IMR-90 (cell line): ENCODE results near the gene NPRL2. TPM values are rescaled to one million over a fixed set of nuclear protein-coding genes. Genes with fewer than 3 reads are reported as not detected.

Experiments
- ATAC-seq: fragments of 200-7000 bp; cut with Tn5 transposase; 2 replicates; pipeline ENCODE4 v1.9.1; 2020; ENCODE audit warnings: low read depth, mild to moderate bottlenecking, moderate library complexity
- BruUV-seq: library from RNA; stranded (reverse); fragments of 400-500 nt; replicated peaks from 2 replicates; lab custom pipeline; 2021; lab: Mats Ljungman, UMichigan
- CTCF ChIA-PET: fragments of 300-600 bp; formaldehyde crosslinking; extraction: SDS; loops from one replicate; lab custom pipeline; 2021; ENCODE audit warnings: antibody characterized with exemption; lab: Yijun Ruan, JAX
- POLR2A ChIA-PET: fragments of 300-600 bp; sonication (Branson Sonifier 250); formaldehyde crosslinking; loops from one replicate; lab custom pipeline; 2022; ENCODE audit warnings: antibody characterized with exemption; ENCODE audit not compliant: unreplicated experiment; lab: Charles Lee
- DNase-seq: peaks from one replicate; pipeline ENCODE4 v3.0.0; 2013
- H2AFZ ChIP-seq: replicated peaks from 2 replicates; pipeline ENCODE3; 2013; ENCODE audit warnings: low read length, mild to moderate bottlenecking; ENCODE audit not compliant: poor library complexity
- H2AK5ac ChIP-seq: 2 replicates; pipeline ENCODE4 v1.6.1; 2013; ENCODE audit warnings: low read depth, low read length, inconsistent platforms
- H2AK9ac ChIP-seq: replicated peaks from 2 replicates; pipeline ENCODE3; 2013; ENCODE audit warnings: mild to moderate bottlenecking, low read depth, low read length, moderate library complexity; ENCODE audit not compliant: poor library complexity
- H2BK120ac ChIP-seq: 2 replicates; pipeline ENCODE4 v1.6.1; 2013; ENCODE audit warnings: low read depth, low read length, inconsistent platforms
- H2BK15ac ChIP-seq: 3 replicates; pipeline ENCODE4 v1.6.1; 2013; ENCODE audit warnings: low read depth, low read length, inconsistent platforms
- H2BK20ac ChIP-seq: 2 replicates; pipeline ENCODE4 v1.6.1; 2013; ENCODE audit warnings: low read depth, mild to moderate bottlenecking, inconsistent platforms, low read length, moderate library complexity
- H2BK5ac ChIP-seq: 2 replicates; pipeline ENCODE4 v1.6.1; 2013; ENCODE audit warnings: mild to moderate bottlenecking, low read depth, low read length, inconsistent platforms; ENCODE audit not compliant: poor library complexity, severe bottlenecking
- H3K14ac ChIP-seq: replicated peaks from 2 replicates; pipeline ENCODE4 v1.6.1; 2013; ENCODE audit warnings: low read depth, low read length, inconsistent platforms
- H3K18ac ChIP-seq: 2 replicates; pipeline ENCODE4 v1.6.1; 2013; ENCODE audit warnings: low read depth, low read length, control low read depth
- H3K23ac ChIP-seq: 2 replicates; pipeline ENCODE4 v1.6.1; 2013; ENCODE audit warnings: low read depth, low read length, inconsistent platforms
- H3K27ac ChIP-seq: 2 replicates; pipeline ENCODE4 v1.5.1; 2013; ENCODE audit warnings: mild to moderate bottlenecking, control low read depth, low read length; ENCODE audit not compliant: insufficient read depth
- H3K27me3 ChIP-seq: 2 replicates; pipeline ENCODE4 v1.6.1; 2013; ENCODE audit warnings: low read length; ENCODE audit not compliant: control insufficient read depth, insufficient read depth
- H3K36me3 ChIP-seq: 2 replicates; pipeline ENCODE4 v1.6.1; 2013; ENCODE audit warnings: low read length, mixed read lengths; ENCODE audit not compliant: control insufficient read depth, insufficient read depth
- H3K4ac ChIP-seq: 2 replicates; pipeline ENCODE4 v1.6.1; 2013; ENCODE audit warnings: low read depth, low read length, inconsistent platforms
- H3K4me1 ChIP-seq: 2 replicates; pipeline ENCODE4 v1.6.1; 2013; ENCODE audit warnings: low read length, mixed read lengths; ENCODE audit not compliant: control insufficient read depth, insufficient read depth
- H3K4me2 ChIP-seq: 2 replicates; pipeline ENCODE4 v1.6.1; 2013; ENCODE audit warnings: low read depth, mild to moderate bottlenecking, control low read depth, low read length, moderate library complexity
- H3K4me3 ChIP-seq: 2 replicates; pipeline ENCODE4 v1.5.1; 2013; ENCODE audit warnings: low read depth, mild to moderate bottlenecking, control low read depth, low read length, moderate library complexity; ENCODE audit not compliant: insufficient read depth
- H3K56ac ChIP-seq: 2 replicates; pipeline ENCODE4 v1.6.1; 2013; ENCODE audit warnings: low read length, inconsistent platforms; ENCODE audit not compliant: insufficient read depth; ENCODE audit errors: extremely low read depth
- H3K79me1 ChIP-seq, 2 experiments: 2 replicates each; pipeline ENCODE4 v1.6.1; 2013; ENCODE audit warnings: low read length in 2 of 2, inconsistent platforms in 1 of 2, low read depth in 1 of 2
- H3K9ac ChIP-seq: 2 replicates; pipeline ENCODE4 v1.6.1; 2013; ENCODE audit warnings: low read depth, low read length, control low read depth
- H3K9me1 ChIP-seq: 2 replicates; pipeline ENCODE4 v1.6.1; 2013; ENCODE audit warnings: low read length, inconsistent platforms; ENCODE audit not compliant: insufficient read depth
- H3K9me3 ChIP-seq: 2 replicates; pipeline ENCODE4 v1.6.1; 2013; ENCODE audit warnings: low read length; ENCODE audit not compliant: control insufficient read depth, insufficient read depth
- H4K20me1 ChIP-seq: 2 replicates; pipeline ENCODE4 v1.6.1; 2013; ENCODE audit warnings: low read length, inconsistent platforms; ENCODE audit not compliant: insufficient read depth
- H4K5ac ChIP-seq: 2 replicates; pipeline ENCODE4 v1.6.1; 2013; ENCODE audit warnings: mild to moderate bottlenecking, low read depth, low read length, control low read depth
- H4K8ac ChIP-seq, 2 experiments: 2 replicates each; pipeline ENCODE4 v1.6.1; 2013; ENCODE audit warnings: low read depth in 2 of 2, low read length in 2 of 2, control low read depth in 1 of 2, inconsistent platforms in 1 of 2
- H4K91ac ChIP-seq: 2 replicates; pipeline ENCODE4 v1.6.1; 2013; ENCODE audit warnings: low read depth, low read length, inconsistent platforms; ENCODE audit not compliant: insufficient read depth
- BHLHE40 ChIP-seq: fragments of 150-350 bp; IDR thresholded peaks from 2 replicates; pipeline ENCODE4 v1.6.1; 2016; ENCODE audit warnings: mild to moderate bottlenecking, low read depth, low read length
- CEBPB ChIP-seq: IDR thresholded peaks from 2 replicates; pipeline ENCODE4 v1.6.1; 2012; ENCODE audit warnings: low read depth, low read length, improper control_type of control experiment
- CHD1 ChIP-seq: IDR thresholded peaks from 2 replicates; pipeline ENCODE4 v1.6.1; 2012; ENCODE audit warnings: low read depth, low read length, improper control_type of control experiment
- CTCF ChIP-seq: conservative IDR thresholded peaks from 2 replicates; pipeline ENCODE4 v1.5.1; 2012; ENCODE audit warnings: mild to moderate bottlenecking, low read depth, low read length, improper control_type of control experiment
- ELK1 ChIP-seq: fragments of 150-350 bp; IDR thresholded peaks from 2 replicates; pipeline ENCODE4 v1.6.1; 2016; ENCODE audit warnings: low read depth, mild to moderate bottlenecking, low read length, moderate library complexity, borderline replicate concordance
- FOS ChIP-seq: fragments of 150-350 bp; IDR thresholded peaks from 2 replicates; pipeline ENCODE4 v1.6.1; 2016; ENCODE audit warnings: low read depth, low read length
- MXI1 ChIP-seq: IDR thresholded peaks from 2 replicates; pipeline ENCODE4 v1.6.1; 2012; ENCODE audit warnings: low read depth, mild to moderate bottlenecking, low read length, moderate library complexity, borderline replicate concordance
- NFE2L2 ChIP-seq: fragments of 150-350 bp; IDR thresholded peaks from 2 replicates; pipeline ENCODE4 v1.6.1; 2016; ENCODE audit warnings: low read depth, mild to moderate bottlenecking, low read length
- RAD21 ChIP-seq: IDR thresholded peaks from 2 replicates; pipeline ENCODE4 v1.6.1; 2012; ENCODE audit warnings: low read length, improper control_type of control experiment
- RFX5 ChIP-seq: IDR thresholded peaks from 2 replicates; pipeline ENCODE4 v1.8.0; 2012; ENCODE audit warnings: low read depth, mild to moderate bottlenecking, low read length, moderate library complexity
- SMC3 ChIP-seq: fragments of 150-350 bp; IDR thresholded peaks from 2 replicates; pipeline ENCODE4 v1.6.1; 2016; ENCODE audit warnings: low read depth, mild to moderate bottlenecking, antibody characterized with exemption, low read length, moderate library complexity
- USF2 ChIP-seq: fragments of 150-350 bp; IDR thresholded peaks from 2 replicates; pipeline ENCODE4 v1.6.1; 2017; ENCODE audit warnings: mild to moderate bottlenecking, antibody characterized with exemption, low read length, low read depth
- WGBS, 2 experiments: methylation state at CpG; one replicate each; pipeline versions ENCODE4 v1.1.5 to v1.1.7; 2013; ENCODE audit warnings: missing lambda C conversion rate in 2 of 2; ENCODE audit not compliant: insufficient read length in 1 of 2; ENCODE audit errors: extremely low coverage in 2 of 2; 5-methylcytosine and 5-hydroxymethylcytosine counted together
- dilution Hi-C: fragments of 300-500 bp; cut with HindIII; formaldehyde crosslinking; loops from one replicate; pipeline ENCODE4 v1.14.3; 2018; ENCODE audit warnings: low sequenced_read_pairs; ENCODE audit not compliant: unreplicated experiment
- in situ Hi-C: fragments of 300-500 bp; cut with MboI; formaldehyde crosslinking; loops from 3 replicates; pipeline ENCODE4 v1.14.3; 2019; ENCODE audit warnings: low sequenced_read_pairs, inconsistent platforms, mixed read lengths
- intact Hi-C: fragments of 100-400 bp; cut with micrococcal nuclease; formaldehyde crosslinking; loops from 2 replicates; pipeline ENCODE4 v1.10.0; 2022
- polyA plus RNA-seq, 3 experiments: library from polyadenylated mRNA; depleted of rRNA; stranded (reverse); fragments of >200 nt; gene quantifications; 2 replicates each; pipeline ENCODE4 v1.2.3, GENCODE V29; 2012; ENCODE audit warnings: low replicate concordance in 1 of 3
- total RNA-seq: library from RNA; depleted of rRNA; stranded (reverse); fragments of >200 nt; gene quantifications from 2 replicates; pipeline ENCODE4 v1.2.3, GENCODE V29; 2012

The NPRL2 gene
- total and polyA plus RNA-seq, 2 of the 4 experiments (the other 2 are of a cell fraction) = 38.3 to 38.7 TPM

GRCh38 chr3:50319181-50319893 is 31.2 kb downstream of the NPRL2 start:
- peak overlapping the region; percentile 6 for H2AFZ ChIP-seq
- no peak overlapping the region for H3K18ac ChIP-seq
- H2BK120ac ChIP-seq = no peak overlapping the region
- H3K27ac ChIP-seq = no peak overlapping the region
- in situ Hi-C loops = no loop called here
- no peak overlapping the region for H3K4ac ChIP-seq
- H3K4me2 ChIP-seq = no peak overlapping the region
- H3K56ac ChIP-seq = no peak overlapping the region
- no peak overlapping the region for H3K4me3 ChIP-seq
- no peak overlapping the region for H2BK5ac ChIP-seq
- H4K8ac ChIP-seq = no peak overlapping the region
- dilution Hi-C loops = no loop called here
- no peaks in the 10 kb centered on the region for H3K27me3 ChIP-seq
- BruUV-seq = no TSS peak
- ChIA-PET CTCF (no interaction called here), POLR2A (interaction anchor here (0.6 kb wide), 1 partner anchor 396 kb away, joined by 5 read pairs; no protein-coding TSS in a partner anchor)
- H4K91ac ChIP-seq = no peak overlapping the region
- no peaks in the 10 kb centered on the region for H3K9me3 ChIP-seq
- no peak overlapping the region for H4K5ac ChIP-seq
- H3K14ac ChIP-seq = no peak overlapping the region
- H2AK9ac ChIP-seq = peak overlapping the region; percentile 6
- no peak overlapping the region for H2BK20ac ChIP-seq
- no peak overlapping the region for H2BK15ac ChIP-seq
- peaks cover 23% of the 10 kb centered on the region for H3K9me1 ChIP-seq
- no peak for DNase-seq
- H3K36me3 ChIP-seq = peaks cover 38% of the 10 kb centered on the region
- no peak overlapping the region for H3K23ac ChIP-seq
- peaks cover 25% of the 10 kb centered on the region for H3K4me1 ChIP-seq
- no peak overlapping the region for H3K9ac ChIP-seq
- H3K79me1 ChIP-seq = peaks cover 29 to 59% of the 10 kb centered on the region in 2 experiments
- 95% methylated on average over 9 of the region's 16 CpGs; no CpG with 5 or more reads in 1 of the 2 experiments for WGBS, 2 experiments
- H4K20me1 ChIP-seq = 0 out of 2 replicates have a peak, but pooled peaks cover 18% of the 10 kb centered on the region
- no peak for ATAC-seq
- intact Hi-C loops = no loop called here
- no peak overlapping the region for H2AK5ac ChIP-seq
- no peak for TF ChIP-seq CHD1
- no peak for TF ChIP-seq MXI1
- no peak for TF ChIP-seq RAD21
- no peak for TF ChIP-seq ELK1
- TF ChIP-seq FOS = no peak
- no peak for TF ChIP-seq SMC3
- TF ChIP-seq RFX5 = no peak
- TF ChIP-seq USF2 = no peak
- TF ChIP-seq BHLHE40 = no peak
- TF ChIP-seq CTCF = no peak
- TF ChIP-seq NFE2L2 = no peak
- no peak for TF ChIP-seq CEBPB
